GM12872 (cell line): ENCODE data around the gene AGMO.

Experiments used
- TF ChIP-seq, protein P1 (sequence below): IDR thresholded peaks from 3 replicates; pipeline ENCODE4 v1.5.1; 2011; ENCODE audit warnings: low read depth, mild to moderate bottlenecking, low read length, moderate library complexity; ENCODE audit not compliant: insufficient read depth

AGMO gene

DNA sequence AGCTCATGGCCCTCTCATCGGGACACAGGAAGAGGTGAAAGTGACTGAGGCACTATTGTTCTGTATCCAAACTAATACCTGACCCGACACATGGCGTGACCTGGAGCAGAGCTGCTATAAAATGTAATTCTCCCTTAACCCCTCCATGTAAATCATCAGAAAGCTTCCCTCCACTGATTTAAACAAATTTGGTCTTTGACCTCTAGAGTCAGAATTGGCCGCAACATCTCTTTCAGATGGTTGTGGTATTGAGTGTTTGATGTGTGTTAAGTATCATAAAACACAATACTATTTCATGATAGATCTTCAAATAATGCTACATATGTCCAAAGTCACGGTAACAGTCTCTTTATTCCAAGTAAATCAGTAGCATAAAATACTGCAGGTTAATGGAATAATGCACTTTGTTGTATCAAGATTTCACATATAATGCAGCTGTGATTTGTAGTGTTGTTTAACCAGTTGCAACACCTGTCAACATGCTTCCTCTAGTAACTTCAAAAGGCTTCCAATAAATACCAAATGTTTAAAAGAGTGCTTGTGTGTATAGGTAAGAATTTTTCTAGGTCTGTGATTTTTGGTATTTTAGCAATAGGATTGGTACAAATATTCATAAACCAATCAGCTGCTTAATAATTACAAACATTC is 144.3 kb downstream of the AGMO start:
- TF ChIP-seq, protein P1, sequence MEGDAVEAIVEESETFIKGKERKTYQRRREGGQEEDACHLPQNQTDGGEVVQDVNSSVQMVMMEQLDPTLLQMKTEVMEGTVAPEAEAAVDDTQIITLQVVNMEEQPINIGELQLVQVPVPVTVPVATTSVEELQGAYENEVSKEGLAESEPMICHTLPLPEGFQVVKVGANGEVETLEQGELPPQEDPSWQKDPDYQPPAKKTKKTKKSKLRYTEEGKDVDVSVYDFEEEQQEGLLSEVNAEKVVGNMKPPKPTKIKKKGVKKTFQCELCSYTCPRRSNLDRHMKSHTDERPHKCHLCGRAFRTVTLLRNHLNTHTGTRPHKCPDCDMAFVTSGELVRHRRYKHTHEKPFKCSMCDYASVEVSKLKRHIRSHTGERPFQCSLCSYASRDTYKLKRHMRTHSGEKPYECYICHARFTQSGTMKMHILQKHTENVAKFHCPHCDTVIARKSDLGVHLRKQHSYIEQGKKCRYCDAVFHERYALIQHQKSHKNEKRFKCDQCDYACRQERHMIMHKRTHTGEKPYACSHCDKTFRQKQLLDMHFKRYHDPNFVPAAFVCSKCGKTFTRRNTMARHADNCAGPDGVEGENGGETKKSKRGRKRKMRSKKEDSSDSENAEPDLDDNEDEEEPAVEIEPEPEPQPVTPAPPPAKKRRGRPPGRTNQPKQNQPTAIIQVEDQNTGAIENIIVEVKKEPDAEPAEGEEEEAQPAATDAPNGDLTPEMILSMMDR = no peak

DNA sequence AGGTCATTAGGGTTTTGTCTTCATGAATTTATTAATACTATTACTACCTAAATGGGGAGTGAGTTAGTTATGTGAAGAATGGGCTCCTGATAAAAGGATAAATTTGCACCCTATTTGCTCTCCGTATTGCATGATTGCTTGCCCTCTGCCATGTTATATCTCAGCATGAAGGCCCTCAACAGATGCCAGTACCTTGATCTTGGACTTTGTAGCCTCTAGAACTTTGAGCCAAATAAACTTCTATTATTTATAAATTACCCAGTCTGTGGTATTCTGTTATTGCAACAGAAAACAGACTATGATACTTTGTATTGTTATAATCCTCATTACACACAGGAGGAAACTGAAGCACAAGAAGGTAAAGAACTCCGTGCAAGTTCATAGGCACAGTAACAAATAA is 150.8 kb downstream of the AGMO start:
- TF ChIP-seq, protein P1 = no peak

DNA sequence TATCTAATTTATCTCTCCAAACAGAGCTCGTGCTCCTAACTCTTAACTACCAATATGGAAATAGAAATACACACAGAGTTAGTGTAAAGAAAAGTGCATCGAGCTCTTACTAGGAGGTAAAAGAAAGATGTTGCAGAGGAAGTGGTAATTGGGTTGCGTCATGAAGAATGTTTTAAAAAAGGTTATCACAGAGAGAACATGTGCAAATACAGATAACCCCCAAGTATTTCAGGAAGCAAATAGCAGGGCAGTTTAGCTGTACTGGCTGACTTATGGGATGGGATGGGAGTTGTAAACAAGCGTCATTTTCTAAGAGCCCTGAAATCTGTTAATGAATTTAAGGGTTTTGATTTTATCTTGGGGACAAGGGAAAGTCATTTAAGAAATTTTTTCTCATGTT is 153.9 kb downstream of the AGMO start:
- TF ChIP-seq, protein P1 = no peak

DNA sequence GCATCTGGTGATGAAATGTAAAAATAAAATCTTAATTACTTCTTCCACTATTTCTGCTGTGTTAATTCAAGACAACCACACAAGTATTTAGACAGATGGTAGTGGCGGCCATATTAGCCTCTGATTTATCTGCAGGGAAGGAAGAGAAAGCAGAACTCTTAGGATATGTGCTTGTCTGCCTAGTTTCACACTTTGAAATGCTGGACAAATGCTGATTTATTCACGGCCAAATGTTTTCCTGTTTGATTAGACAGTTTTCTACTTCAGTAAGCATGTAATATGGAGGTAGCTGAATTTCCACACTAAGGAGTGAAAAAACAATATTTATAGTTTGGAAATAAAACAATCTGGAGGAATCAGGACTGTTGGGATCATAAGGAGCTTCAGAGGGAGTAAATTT is 158.1 kb downstream of the AGMO start:
- TF ChIP-seq, protein P1 = no peak

DNA sequence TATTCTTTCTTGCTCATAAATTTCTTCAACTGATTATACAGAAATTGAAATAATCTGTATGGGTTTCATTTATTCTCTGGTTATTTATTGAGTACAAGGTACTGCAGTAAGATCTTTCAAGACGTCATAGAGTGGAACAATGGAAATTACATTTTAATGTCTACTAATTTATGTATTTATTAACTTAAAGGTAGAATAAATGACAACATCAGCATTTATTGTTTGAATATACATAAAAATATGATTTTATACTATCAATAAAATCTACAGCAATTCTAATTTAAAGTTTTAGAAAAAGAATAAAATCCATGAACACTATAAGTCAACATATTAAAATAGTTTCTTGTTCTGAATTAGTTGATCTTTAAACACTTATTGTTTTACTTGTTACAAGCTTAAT is 158.5 kb downstream of the AGMO start:
- TF ChIP-seq, protein P1 = no peak

DNA sequence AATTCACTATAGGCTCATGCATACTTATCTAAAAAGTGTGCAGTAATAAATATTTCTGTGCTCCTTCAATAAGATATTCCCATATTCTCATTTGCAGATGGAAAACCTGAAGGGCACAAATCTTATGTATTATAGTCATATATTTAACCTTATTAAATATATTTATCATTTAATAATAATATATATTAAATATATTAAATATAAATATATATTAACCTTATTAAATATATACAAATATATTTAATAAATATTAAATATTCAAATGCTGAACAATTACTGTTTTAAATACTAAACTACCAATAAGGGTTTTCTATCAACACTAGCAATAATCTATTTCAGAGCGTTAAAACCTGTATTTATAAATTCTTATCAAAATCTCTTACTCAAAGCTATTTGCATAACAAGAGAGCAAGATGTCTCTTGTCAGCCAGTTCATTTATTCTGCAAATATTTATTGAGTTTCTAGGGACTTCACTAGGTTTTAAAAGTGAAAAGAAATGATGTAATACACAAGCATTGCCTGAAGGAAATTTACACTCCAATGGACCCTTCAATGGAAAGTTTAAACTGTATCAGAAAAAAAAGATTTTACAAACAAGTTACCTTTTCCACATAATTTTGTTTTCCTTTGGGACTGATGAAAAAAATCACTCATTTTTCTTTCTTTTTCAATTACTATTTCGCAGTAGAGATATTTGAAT is 159.2 kb downstream of the AGMO start:
- TF ChIP-seq, protein P1 = no peak

DNA sequence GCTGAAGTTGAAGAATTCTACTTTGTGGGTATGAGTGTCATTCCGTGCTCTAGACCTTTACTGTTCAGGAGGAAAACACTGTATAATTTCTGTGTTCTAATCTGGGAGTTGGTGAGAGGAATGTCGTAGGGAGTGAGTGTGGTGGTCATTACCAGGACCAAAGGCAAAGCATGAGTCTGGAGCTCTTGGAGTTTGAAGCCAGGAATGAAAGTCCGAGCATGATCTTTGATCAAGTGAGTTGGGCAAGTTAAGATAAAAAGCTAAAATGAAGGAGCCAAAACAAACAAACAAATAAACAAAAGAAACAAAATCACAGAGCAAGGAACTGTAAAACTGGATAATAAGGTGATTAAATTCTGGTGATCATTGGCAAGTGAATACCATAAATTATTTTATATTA is 161.4 kb downstream of the AGMO start:
- TF ChIP-seq, protein P1 = no peak
